Mesothelial cell of epicardium (in vitro differentiated cells): ENCODE measurements around the gene OR6B2. TPM values are rescaled to one million over a fixed set of nuclear protein-coding genes. Genes with fewer than 3 reads are reported as not detected.
A peak's percentile ranks its signal among the peaks of the same experiment; 100 is the strongest.

Experiments used
- DNase-seq, 2 experiments: peaks; one replicate each; pipeline ENCODE4 v3.0.0; 2021; ENCODE audit warnings: low spot score in 2 of 2; ENCODE audit not compliant: unreplicated experiment in 2 of 2
- H3K27ac Mint-ChIP-seq: 2 replicates; pipeline ENCODE4 v1.8.0; 2021; ENCODE audit warnings: mixed read lengths
- H3K27me3 Mint-ChIP-seq: 2 replicates; pipeline ENCODE4 v1.8.0; 2021; ENCODE audit warnings: low read depth, mixed read lengths
- H3K36me3 Mint-ChIP-seq: 2 replicates; pipeline ENCODE4 v1.8.0; 2021; ENCODE audit warnings: mixed read lengths
- H3K4me1 Mint-ChIP-seq: 2 replicates; pipeline ENCODE4 v1.8.0; 2021; ENCODE audit warnings: mixed read lengths
- H3K4me3 Mint-ChIP-seq: 2 replicates; pipeline ENCODE4 v1.8.0; 2021; ENCODE audit warnings: mild to moderate bottlenecking, moderate library complexity, mixed read lengths
- H3K9me3 Mint-ChIP-seq: 2 replicates; pipeline ENCODE4 v1.8.0; 2021; ENCODE audit warnings: mixed read lengths
- total RNA-seq: library from RNA; stranded (reverse); gene quantifications from 3 replicates; pipeline ENCODE4 v1.2.1, GENCODE V29; 2021
- TF ChIP-seq, protein P1 (sequence below): fragments of 200-600 bp; sonication (generic); IDR thresholded peaks from one replicate; pipeline ENCODE4 v1.5.0; 2021; ENCODE audit warnings: antibody characterized with exemption; ENCODE audit not compliant: unreplicated experiment

Gene OR6B2
- total RNA-seq, 1 donor from 2014 or later, result not detected

DNA sequence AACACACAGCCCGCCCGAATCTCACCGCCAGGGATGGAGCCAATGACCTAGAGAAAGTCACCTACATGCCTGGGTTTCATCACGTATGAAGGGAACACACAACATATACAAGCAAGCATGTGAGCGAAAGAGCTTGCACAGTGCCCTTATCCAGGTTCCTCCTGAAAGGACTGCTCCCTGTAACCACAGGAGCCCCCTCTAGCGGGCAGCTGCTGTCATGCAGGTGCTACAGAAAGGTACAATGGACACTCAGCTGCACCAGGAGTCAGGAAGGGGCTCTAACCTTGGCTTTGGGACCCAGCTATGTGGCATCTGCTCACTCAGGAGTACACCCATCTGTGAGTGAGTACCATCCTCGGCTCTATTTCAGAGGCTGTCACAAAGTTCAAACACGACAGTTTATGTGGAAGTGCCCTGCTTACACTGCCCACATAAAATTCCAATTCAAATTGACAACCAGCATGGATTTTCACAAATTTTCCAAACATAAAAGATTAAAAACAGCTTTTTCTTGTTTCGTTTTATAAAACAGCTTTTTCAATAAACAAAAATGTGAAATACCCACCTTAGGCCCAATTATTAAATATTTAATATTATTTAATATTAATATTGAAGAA lies 8.6 kb downstream of the OR6B2 start:
- peak; percentile 49 to 78 for DNase-seq
- Mint-ChIP-seq H3K4me3 (no peak overlapping the region), H3K27me3 (no peaks in the 10 kb centered on the region), H3K9me3 (no peaks in the 10 kb centered on the region), H3K36me3 (peaks cover 30% of the 10 kb centered on the region), H3K4me1 (peaks cover 15% of the 10 kb centered on the region), H3K27ac (no peak overlapping the region)
- TF ChIP-seq, protein P1, sequence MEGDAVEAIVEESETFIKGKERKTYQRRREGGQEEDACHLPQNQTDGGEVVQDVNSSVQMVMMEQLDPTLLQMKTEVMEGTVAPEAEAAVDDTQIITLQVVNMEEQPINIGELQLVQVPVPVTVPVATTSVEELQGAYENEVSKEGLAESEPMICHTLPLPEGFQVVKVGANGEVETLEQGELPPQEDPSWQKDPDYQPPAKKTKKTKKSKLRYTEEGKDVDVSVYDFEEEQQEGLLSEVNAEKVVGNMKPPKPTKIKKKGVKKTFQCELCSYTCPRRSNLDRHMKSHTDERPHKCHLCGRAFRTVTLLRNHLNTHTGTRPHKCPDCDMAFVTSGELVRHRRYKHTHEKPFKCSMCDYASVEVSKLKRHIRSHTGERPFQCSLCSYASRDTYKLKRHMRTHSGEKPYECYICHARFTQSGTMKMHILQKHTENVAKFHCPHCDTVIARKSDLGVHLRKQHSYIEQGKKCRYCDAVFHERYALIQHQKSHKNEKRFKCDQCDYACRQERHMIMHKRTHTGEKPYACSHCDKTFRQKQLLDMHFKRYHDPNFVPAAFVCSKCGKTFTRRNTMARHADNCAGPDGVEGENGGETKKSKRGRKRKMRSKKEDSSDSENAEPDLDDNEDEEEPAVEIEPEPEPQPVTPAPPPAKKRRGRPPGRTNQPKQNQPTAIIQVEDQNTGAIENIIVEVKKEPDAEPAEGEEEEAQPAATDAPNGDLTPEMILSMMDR, result peak; percentile 66

DNA sequence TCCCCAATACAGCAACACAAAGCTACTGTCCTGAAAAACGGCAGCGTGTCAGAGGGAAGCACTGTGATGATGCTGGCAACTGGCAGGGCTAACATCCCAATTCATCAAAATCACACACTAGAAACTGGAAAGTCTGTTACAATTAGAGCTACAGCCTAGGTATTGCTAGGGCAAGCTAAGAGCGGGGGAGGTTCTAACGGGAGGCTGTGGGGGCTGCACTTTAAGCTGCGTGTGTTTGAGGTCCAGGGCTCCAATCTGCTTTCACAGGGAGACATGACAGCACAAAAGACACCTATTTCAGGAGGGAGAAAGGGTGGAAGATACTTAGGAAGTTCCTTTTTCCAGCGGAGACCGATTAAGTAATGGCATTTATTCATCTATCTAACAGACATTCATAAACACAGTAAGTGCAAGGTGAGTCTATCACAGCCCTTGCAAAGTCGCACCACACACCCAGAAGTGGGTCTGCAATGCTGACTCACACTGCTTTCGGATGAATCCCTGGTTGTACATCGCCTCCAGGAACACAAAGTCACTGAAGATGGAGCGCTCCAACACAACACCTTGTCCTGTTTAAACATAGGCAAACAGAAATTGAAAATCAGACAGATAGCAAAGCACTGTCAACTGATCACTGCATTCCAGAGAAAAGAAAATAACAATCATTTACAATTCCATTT lies 12.0 kb downstream of the OR6B2 start:
- no peak for DNase-seq
- Mint-ChIP-seq H3K9me3 (no peaks in the 10 kb centered on the region), H3K4me3 (no peak overlapping the region), H3K27ac (no peak overlapping the region), H3K4me1 (peaks cover 3% of the 10 kb centered on the region), H3K27me3 (no peaks in the 10 kb centered on the region), H3K36me3 (peaks cover 45% of the 10 kb centered on the region)
- TF ChIP-seq, protein P1, result no peak

GRCh38 chr2:240014327-240014726 lies 15.9 kb downstream of the OR6B2 start:
- Mint-ChIP-seq H3K4me1 (no peaks in the 10 kb centered on the region), H3K36me3 (peaks cover 40% of the 10 kb centered on the region), H3K4me3 (no peak overlapping the region), H3K9me3 (no peaks in the 10 kb centered on the region), H3K27me3 (no peaks in the 10 kb centered on the region), H3K27ac (no peak overlapping the region)
- DNase-seq, result no peak
- TF ChIP-seq, protein P1, result no peak

DNA sequence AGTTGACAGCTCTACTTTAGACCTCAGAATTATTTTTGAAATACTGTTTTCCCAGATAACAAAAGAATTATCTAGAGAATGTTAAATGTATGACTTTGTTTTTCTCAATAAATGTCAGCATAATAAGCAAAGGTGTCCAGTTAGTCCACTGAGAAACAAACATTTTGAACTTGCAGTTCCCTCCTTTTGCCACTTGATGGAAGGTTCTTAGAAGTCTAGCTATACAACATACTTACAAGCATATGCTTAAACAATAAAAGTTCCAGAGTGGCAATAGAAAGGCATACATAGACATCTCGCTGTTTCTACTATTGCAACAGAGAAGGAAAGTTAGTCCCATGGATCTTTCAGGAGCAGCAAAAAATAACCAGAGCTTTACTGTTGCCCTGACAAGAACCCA lies 16.9 kb downstream of the OR6B2 start:
- no peaks in the 10 kb centered on the region for H3K4me1 Mint-ChIP-seq
- no peak overlapping the region for H3K4me3 Mint-ChIP-seq
- TF ChIP-seq, protein P1, result peak; percentile 34
- DNase-seq, result no peak
- H3K27ac Mint-ChIP-seq, result no peak overlapping the region
- no peaks in the 10 kb centered on the region for H3K27me3 Mint-ChIP-seq
- no peaks in the 10 kb centered on the region for H3K9me3 Mint-ChIP-seq
- H3K36me3 Mint-ChIP-seq, result peaks cover 37% of the 10 kb centered on the region

DNA sequence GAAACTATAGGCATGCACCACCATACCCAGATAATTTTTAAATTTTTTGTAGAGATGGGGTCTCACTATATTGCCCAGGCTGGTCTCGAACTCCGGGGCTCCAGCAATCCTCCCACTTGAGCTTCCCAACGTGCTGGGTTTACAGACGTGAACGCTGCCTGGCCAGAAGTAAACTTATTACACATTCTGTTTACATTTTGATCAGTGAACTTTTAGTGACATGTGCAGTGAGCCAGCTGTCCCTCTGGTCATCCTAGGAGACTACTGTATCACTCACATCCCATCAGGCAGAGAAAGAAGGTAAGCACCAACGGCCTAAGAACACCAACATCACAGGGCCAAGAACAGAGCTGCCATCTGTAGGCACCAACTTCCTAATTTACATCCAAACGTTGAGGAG lies 27.2 kb downstream of the OR6B2 start:
- H3K4me1 Mint-ChIP-seq, result no peaks in the 10 kb centered on the region
- no peak overlapping the region for H3K4me3 Mint-ChIP-seq
- DNase-seq, result no peak
- no peak overlapping the region for H3K27ac Mint-ChIP-seq
- H3K36me3 Mint-ChIP-seq, result peaks cover 38% of the 10 kb centered on the region
- H3K27me3 Mint-ChIP-seq, result no peaks in the 10 kb centered on the region
- H3K9me3 Mint-ChIP-seq, result no peaks in the 10 kb centered on the region
- TF ChIP-seq, protein P1, result no peak
